ENCODE results near the gene TSHZ2.

DNA sequence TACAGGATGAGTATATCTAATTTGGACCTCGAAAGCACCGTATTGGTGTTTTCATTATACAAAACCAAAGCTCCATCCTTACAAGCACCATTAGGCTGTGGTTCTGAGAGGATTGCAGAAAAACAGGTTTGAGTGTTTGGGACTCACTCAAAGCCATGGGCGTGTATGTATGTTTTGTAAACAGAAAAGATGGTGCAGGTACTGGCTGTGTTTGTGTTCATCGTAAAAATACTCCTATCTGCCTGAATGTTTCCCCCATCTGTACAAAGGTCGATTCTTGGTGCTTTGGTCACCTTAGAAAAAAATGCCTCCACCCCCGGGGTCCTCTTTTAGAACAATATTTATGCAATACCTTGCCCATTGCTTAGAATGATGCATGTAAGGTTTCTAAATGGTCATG, 286.6 kb downstream of the TSHZ2 start:
- TF ChIP-seq POLR2A (IDR thresholded peaks at IDR 0.05), result no peak
- TF ChIP-seq, protein P1, sequence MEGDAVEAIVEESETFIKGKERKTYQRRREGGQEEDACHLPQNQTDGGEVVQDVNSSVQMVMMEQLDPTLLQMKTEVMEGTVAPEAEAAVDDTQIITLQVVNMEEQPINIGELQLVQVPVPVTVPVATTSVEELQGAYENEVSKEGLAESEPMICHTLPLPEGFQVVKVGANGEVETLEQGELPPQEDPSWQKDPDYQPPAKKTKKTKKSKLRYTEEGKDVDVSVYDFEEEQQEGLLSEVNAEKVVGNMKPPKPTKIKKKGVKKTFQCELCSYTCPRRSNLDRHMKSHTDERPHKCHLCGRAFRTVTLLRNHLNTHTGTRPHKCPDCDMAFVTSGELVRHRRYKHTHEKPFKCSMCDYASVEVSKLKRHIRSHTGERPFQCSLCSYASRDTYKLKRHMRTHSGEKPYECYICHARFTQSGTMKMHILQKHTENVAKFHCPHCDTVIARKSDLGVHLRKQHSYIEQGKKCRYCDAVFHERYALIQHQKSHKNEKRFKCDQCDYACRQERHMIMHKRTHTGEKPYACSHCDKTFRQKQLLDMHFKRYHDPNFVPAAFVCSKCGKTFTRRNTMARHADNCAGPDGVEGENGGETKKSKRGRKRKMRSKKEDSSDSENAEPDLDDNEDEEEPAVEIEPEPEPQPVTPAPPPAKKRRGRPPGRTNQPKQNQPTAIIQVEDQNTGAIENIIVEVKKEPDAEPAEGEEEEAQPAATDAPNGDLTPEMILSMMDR (IDR thresholded peaks at IDR 0.05), result no peak
